Body of pancreas (tissue), 4 donors: ENCODE data around the gene ADCY10. TPM values are rescaled to one million over a fixed set of nuclear protein-coding genes. Genes with fewer than 3 reads are reported as not detected.

ENCODE experiments used
- ATAC-seq: fragments of 150-250 bp; one replicate; pipeline ENCODE4 v1.9.1; 2016
- DNase-seq, 4 donors: peaks; one replicate each; pipeline ENCODE4 v3.0.0-alpha.2; 2019
- H3K27ac ChIP-seq, 4 donors: fragments of 200-600 bp; sonication (generic); 1 replicate in 3 of 4; 2 replicates in 1 of 4; pipeline versions ENCODE4 v1.5.1 to v1.6.1; 2016 to 2019; ENCODE audit warnings: mild to moderate bottlenecking in 1 of 4, mixed read lengths in 1 of 4, moderate library complexity in 1 of 4
- H3K27me3 ChIP-seq, 2 donors: fragments of 200-600 bp; sonication (generic); one replicate each; pipeline ENCODE4 v1.6.0; 2016; ENCODE audit warnings: mild to moderate bottlenecking in 1 of 2
- H3K36me3 ChIP-seq, 2 donors: fragments of 200-600 bp; sonication (generic); replicated peaks in 1 of 2; 2 replicates each; pipeline ENCODE4 v1.5.1; 2016; ENCODE audit warnings: low read depth in 2 of 2; ENCODE audit not compliant: insufficient read depth in 1 of 2
- H3K4me1 ChIP-seq: fragments of 200-600 bp; sonication (generic); one replicate; pipeline ENCODE4 v1.6.0; 2016
- H3K4me3 ChIP-seq, 2 donors: fragments of 200-600 bp; sonication (generic); 1 replicate in 1 of 2; 2 replicates in 1 of 2; pipeline ENCODE4 v1.5.1; 2016 to 2019
- H3K9me3 ChIP-seq, 3 donors: fragments of 200-600 bp; sonication (generic); 1 replicate in 2 of 3; 2 replicates in 1 of 3; pipeline ENCODE4 v1.5.1; 2016
- POLR2A ChIP-seq, 3 donors: fragments of 450-650 bp; IDR thresholded peaks; one replicate each; pipeline ENCODE4 v1.6.1; 2016; ENCODE audit warnings: antibody characterized with exemption in 3 of 3, mild to moderate bottlenecking in 2 of 3
- WGBS, 2 donors: methylation state at CpG; one replicate each; pipeline ENCODE4 v1.1.5; 2017; 5-methylcytosine and 5-hydroxymethylcytosine counted together
- intact Hi-C: fragments of 100-400 bp; cut with DNase I; formaldehyde crosslinking; loops from one replicate; pipeline ENCODE4 v1.15.1; 2023
- total RNA-seq, 2 donors: library from RNA; depleted of rRNA; stranded (reverse); fragments of >200 nt; gene quantifications; one replicate each; pipeline ENCODE4 v1.1.0, GENCODE V29; 2016
- TF ChIP-seq, protein P1 (sequence below), 7 experiments: fragments of 450-650 bp in 4 of 7; fragments of 200-600 bp in 3 of 7; sonication (generic) in 3 of 7; IDR thresholded peaks; one replicate each; pipeline ENCODE4 v1.5.1; 2016 to 2019; ENCODE audit warnings: antibody characterized with exemption in 7 of 7

ADCY10 gene
- total RNA-seq, 2 donors from 2014 or later, result 0.26 TPM; not detected in 1

DNA sequence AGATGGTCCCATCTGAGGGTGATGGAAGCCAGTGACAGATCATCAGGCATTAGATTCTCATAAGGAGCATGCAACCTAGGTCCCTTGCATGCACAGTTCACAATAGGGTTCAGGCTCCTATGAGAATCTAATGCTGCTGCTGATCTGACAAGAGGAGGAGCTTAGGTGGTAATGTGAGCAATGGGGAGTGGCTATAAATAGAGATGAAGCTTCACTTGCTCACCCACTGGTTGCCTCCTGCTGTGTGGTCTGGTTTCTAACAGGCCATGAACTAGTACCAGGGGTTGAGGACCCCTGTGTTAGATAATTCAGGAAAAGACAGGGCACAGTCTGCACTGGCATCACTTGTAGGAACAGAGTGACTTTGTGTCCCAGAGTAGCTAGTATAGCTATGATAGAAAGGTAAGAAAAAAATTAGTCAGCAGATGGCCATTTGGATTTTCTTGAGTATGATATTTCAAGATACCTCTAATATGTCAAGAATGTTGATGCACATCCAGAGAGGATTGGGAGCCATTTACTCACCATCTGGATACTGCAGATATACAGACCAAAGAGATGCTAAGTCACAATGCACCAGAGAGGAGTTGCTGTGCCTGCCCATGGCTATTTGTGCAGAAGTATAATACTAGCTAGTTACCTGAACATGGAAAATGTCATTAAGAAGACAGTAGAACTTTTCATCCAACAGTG lies 53.6 kb downstream of the ADCY10 start:
- H3K9me3 ChIP-seq, result no peaks in the 10 kb centered on the region
- DNase-seq (no peak), ATAC-seq (no peak)
- intact Hi-C loops, result no loop called here
- TF ChIP-seq, protein P1, sequence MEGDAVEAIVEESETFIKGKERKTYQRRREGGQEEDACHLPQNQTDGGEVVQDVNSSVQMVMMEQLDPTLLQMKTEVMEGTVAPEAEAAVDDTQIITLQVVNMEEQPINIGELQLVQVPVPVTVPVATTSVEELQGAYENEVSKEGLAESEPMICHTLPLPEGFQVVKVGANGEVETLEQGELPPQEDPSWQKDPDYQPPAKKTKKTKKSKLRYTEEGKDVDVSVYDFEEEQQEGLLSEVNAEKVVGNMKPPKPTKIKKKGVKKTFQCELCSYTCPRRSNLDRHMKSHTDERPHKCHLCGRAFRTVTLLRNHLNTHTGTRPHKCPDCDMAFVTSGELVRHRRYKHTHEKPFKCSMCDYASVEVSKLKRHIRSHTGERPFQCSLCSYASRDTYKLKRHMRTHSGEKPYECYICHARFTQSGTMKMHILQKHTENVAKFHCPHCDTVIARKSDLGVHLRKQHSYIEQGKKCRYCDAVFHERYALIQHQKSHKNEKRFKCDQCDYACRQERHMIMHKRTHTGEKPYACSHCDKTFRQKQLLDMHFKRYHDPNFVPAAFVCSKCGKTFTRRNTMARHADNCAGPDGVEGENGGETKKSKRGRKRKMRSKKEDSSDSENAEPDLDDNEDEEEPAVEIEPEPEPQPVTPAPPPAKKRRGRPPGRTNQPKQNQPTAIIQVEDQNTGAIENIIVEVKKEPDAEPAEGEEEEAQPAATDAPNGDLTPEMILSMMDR (IDR thresholded peaks at IDR 0.05), result no peak
- TF ChIP-seq POLR2A (IDR thresholded peaks at IDR 0.05), result no peak
- no peaks in the 10 kb centered on the region for H3K27me3 ChIP-seq
- no peak overlapping the region for H3K4me3 ChIP-seq
- H3K27ac ChIP-seq, result no peak overlapping the region
- no peaks in the 10 kb centered on the region for H3K36me3 ChIP-seq
- H3K4me1 ChIP-seq, result no peaks in the 10 kb centered on the region

- ATAC-seq (no peak), DNase-seq (no peak)
- Histone ChIP-seq H3K27me3 (no peaks in the 10 kb centered on the region), H3K9me3 (no peaks in the 10 kb centered on the region), H3K36me3 (no peaks in the 10 kb centered on the region), H3K4me3 (no peak overlapping the region), H3K27ac (no peak overlapping the region), H3K4me1 (no peaks in the 10 kb centered on the region)
- intact Hi-C loops, result no loop called here
- 74 to 82% methylated on average over 7 of the region's 7 CpGs for WGBS, 2 donors
- TF ChIP-seq POLR2A (IDR thresholded peaks at IDR 0.05), result no peak
- TF ChIP-seq, protein P1 (IDR thresholded peaks at IDR 0.05), result no peak
Observed at GRCh38 chr1:167856711-167857418, 57.1 kb downstream of the ADCY10 start.

GRCh38 chr1:167854184-167854583 lies 59.8 kb downstream of the ADCY10 start:
- TF ChIP-seq POLR2A (IDR thresholded peaks at IDR 0.05), result no peak
- H3K27me3 ChIP-seq, result no peaks in the 10 kb centered on the region
- no peaks in the 10 kb centered on the region for H3K36me3 ChIP-seq
- ATAC-seq, result no peak
- DNase-seq, result no peak
- no peaks in the 10 kb centered on the region for H3K4me1 ChIP-seq
- H3K9me3 ChIP-seq, result no peaks in the 10 kb centered on the region
- no peak overlapping the region for H3K27ac ChIP-seq
- no peak overlapping the region for H3K4me3 ChIP-seq
- WGBS, 2 donors, result 54 to 56% methylated on average over 5 of the region's 5 CpGs
- intact Hi-C loops, result no loop called here

- DNase-seq (no peak), ATAC-seq (no peak)
- no peaks in the 10 kb centered on the region for H3K4me1 ChIP-seq
- H3K27ac ChIP-seq, result no peak overlapping the region
- H3K27me3 ChIP-seq, result no peaks in the 10 kb centered on the region
- TF ChIP-seq, protein P1 (IDR thresholded peaks at IDR 0.05), result no peak
- TF ChIP-seq POLR2A (IDR thresholded peaks at IDR 0.05), result no peak
- H3K4me3 ChIP-seq, result no peak overlapping the region
- intact Hi-C loops, result no loop called here
- WGBS, 2 donors, result 84 to 85% methylated on average over 7 of the region's 7 CpGs
- no peaks in the 10 kb centered on the region for H3K9me3 ChIP-seq
- no peaks in the 10 kb centered on the region for H3K36me3 ChIP-seq
Observed at GRCh38 chr1:167849666-167850065, 64.3 kb downstream of the ADCY10 start.

GRCh38 chr1:167842872-167843271 lies 71.1 kb downstream of the ADCY10 start:
- DNase-seq, result no peak
- H3K4me1 ChIP-seq, result no peaks in the 10 kb centered on the region
- no peak for ATAC-seq
- H3K27ac ChIP-seq, result no peak overlapping the region
- H3K4me3 ChIP-seq, result no peak overlapping the region
- whole genome bisulfite sequencing, 2 donors, result 92 to 93% methylated on average over 5 of the region's 5 CpGs
- H3K9me3 ChIP-seq, result no peaks in the 10 kb centered on the region
- H3K36me3 ChIP-seq, result no peaks in the 10 kb centered on the region
- no peaks in the 10 kb centered on the region for H3K27me3 ChIP-seq
- TF ChIP-seq, protein P1 (IDR thresholded peaks at IDR 0.05), result no peak
- no peak for TF ChIP-seq POLR2A (IDR thresholded peaks at IDR 0.05)
- intact Hi-C loops, result no loop called here
